GM18951 (cell line): ENCODE results near the gene G3BP2.
"Not testable (repeated sequence)": the region's sequence is repeated elsewhere in the genome, so short reads cannot be mapped to it uniquely, and the experiment has no call there.

Experiments used
- POLR2A ChIP-seq: IDR thresholded peaks from 4 replicates; pipeline ENCODE4 v1.6.1; 2011; ENCODE audit warnings: mild to moderate bottlenecking; ENCODE audit not compliant: insufficient read length, insufficient read depth; ENCODE audit errors: extremely low read depth
- in situ Hi-C: fragments of 300-500 bp; cut with MboI; formaldehyde crosslinking; loops from one replicate; pipeline ENCODE4 v1.12.0; 2022; ENCODE audit warnings: low sequenced_read_pairs, mixed read lengths, inconsistent platforms; ENCODE audit not compliant: unreplicated experiment

Gene G3BP2

DNA sequence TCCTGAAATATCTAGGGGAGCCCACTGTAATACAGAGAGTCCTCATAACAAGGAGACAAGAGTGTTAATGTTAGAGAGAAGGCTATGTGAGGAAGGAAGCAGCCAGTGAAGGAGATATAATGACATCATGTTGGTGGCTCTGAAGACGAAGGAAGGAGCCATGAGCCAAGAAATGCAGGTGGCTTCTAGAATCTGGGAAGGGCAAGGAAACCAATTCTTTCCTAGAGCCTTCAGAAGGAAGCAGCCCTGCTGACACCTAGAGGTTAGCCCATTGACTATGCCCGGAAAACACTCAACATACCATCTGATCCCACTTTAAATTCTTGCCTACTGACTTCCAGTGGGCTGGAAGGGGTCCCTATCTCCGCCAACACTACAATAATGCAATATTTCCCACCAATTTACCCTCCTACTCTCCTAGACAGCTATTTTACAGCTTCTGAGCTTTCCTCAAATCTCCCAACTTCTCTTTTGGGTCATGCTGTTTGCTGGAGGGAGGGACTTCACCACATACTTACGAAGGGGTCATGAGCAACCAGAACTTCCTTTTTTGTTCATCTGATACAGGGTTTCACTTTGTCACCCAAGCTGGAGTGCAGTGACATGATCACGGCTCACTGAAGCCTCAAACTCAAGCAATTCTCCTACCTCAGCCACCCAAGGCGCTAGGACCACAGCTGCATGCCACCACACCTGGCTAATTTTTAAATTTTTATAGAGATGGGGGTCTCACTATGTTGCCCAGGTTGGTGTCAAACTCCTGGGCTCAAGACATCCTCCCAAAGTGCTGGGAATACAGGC lies 25.2 kb upstream of the G3BP2 start:
- in situ Hi-C loops = no loop called here
- no peak for TF ChIP-seq POLR2A

- in situ Hi-C loops = no loop called here
- TF ChIP-seq POLR2A = no peak
These were observed 23.4 kb upstream of the G3BP2 start for GRCh38 chr4:75696581-75696980.

DNA sequence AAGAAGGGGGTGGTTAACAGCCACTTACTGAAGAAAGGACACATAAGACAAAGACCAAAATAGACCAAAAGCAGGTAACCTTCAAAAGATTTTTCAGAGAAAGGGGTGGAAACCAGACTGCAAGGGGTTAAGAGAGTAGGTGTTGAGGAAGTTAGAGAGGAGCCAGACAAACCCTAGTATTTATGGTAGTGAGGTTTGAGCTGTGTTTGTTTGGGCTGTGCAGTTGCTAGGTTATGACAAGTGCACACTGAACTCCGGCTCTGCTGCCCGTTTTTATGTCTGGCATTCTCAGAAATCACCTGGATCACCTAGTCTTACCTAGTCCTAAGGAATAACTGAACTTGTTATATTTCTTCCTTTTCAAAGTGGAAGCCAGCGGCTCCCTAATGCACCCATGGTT lies 22.9 kb upstream of the G3BP2 start:
- no peak for TF ChIP-seq POLR2A
- in situ Hi-C loops = no loop called here

DNA sequence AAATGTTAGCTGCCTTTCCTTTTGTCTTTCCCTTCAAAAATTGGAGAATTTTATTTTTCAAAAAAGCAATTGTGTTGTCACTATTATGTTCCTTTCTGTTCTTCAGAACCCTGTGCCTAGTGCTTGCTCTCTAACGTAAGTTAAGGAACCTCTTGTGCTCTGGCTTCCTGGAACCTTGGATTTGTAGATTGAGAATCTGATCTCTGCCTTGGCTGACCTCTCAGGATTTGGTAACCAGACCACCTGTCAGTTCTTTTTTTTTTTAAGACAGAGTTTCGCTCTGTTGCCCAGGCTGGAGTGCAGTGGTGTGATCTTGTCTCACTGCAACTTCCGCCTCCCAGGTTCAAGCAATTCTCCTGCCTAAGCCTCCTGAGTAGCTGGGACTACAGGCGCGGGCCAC lies 18.9 kb upstream of the G3BP2 start:
- in situ Hi-C loops = not testable (repeated sequence)

- in situ Hi-C loops = not testable (repeated sequence)
These were observed 13.9 kb upstream of the G3BP2 start for GRCh38 chr4:75687125-75687524.

- no peak for TF ChIP-seq POLR2A
- in situ Hi-C loops = no loop called here
These were observed 13.1 kb upstream of the G3BP2 start for GRCh38 chr4:75686346-75686745.

- in situ Hi-C loops = no loop called here
- TF ChIP-seq POLR2A = no peak
These were observed 12.5 kb upstream of the G3BP2 start for GRCh38 chr4:75685546-75686189.

DNA sequence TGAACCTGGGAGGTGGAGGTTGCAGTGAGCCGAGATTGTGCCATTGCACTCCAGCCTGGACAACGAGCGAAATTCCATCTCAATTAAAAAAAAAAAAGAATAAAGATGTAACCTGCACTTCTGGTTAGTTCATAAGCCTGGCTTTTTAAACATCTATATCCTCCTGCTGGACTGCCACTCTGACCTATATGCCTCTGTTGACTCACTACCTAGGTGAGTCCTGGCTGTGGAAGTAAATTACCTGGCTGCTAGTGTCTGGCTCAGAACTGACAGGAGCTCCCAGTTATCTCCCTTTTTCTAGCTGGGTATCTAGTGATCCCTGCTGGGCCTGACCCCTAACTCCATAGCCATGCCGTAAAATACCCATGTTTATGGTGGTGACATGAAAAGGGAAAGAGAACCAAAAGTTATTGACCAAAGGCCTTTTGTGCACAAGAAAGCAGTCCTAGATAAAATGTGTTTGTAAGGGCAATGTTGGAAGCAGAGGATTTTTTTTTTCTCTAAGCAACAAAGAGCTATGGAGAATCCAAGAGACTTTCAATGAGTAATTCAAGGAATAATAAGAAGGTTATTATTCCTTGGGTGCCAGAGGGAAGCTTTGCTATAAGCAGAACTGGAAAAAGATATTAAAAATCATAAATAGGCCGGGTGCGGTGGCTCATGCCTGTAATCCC lies 10.4 kb upstream of the G3BP2 start:
- in situ Hi-C loops = no loop called here

GRCh38 chr4:75679876-75680575 lies 6.8 kb upstream of the G3BP2 start:
- in situ Hi-C loops = no loop called here
- no peak for TF ChIP-seq POLR2A

More for the DNA sequence above, 10.4 kb upstream of the G3BP2 start:
- TF ChIP-seq POLR2A = no peak

DNA sequence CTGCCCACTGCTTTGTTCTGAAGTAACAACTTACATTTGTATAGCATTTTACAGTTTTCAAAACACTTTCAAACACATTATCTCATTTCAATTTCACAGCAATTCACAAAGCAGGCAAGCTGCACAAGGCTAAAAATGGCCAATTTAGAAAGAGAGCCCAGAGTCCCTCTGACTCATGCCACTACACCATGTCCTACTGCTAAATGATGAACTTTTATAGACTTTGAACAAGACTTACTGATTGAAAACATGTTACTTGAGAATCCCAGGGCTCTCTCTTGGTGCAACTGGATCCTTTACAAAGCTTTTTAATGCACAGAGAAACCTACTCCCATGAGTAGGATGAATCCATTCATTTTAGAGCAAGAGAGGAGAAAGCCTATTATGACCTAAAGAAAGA lies 5.8 kb upstream of the G3BP2 start:
- no peak for TF ChIP-seq POLR2A
- in situ Hi-C loops = no loop called here

DNA sequence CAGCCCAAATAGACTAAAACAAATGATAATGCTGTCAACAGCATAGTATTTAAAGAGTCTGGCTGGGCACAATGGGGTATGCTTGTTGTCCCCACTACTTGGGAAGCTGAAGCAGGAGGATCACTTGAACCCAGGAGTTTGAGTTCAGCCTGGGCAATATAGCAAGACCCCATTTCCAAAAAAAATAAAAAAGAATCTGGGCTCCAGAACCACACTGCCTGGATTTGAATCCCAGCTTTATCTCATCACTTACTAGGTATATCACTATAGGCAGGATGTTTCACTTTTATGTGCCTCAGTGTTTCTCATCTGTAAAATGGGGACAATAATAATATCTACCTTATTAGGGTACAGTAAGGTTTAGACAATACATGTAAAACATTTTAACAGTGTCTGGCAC lies 5.3 kb upstream of the G3BP2 start:
- in situ Hi-C loops = no loop called here
- TF ChIP-seq POLR2A = no peak

- no peak for TF ChIP-seq POLR2A
- in situ Hi-C loops = no loop called here
These were observed 1.9 kb upstream of the G3BP2 start for GRCh38 chr4:75675004-75675531.

DNA sequence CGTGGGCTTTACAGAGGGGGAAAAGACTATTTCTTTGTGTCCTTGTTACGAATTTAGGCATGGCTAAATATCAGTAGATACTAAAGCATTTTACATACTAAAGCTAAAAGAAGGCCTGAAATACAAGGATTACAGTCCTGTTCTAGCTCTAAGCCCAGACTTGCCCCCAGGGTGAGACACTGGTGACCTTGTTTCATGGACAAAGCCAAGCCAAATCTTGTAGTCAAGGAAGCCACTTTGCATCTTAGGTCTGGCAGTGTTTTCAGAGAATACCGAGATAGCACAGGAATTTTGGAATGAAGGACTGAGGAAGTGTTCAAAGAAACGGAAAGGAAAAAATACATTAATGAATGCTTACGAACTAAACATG lies 733 bp upstream of the G3BP2 start:
- TF ChIP-seq POLR2A = no peak
- in situ Hi-C loops = no loop called here
